Lung (tissue), 12 donors: ENCODE data around the gene BBS9. TPM values are rescaled to one million over a fixed set of nuclear protein-coding genes. Genes with fewer than 3 reads are reported as not detected.

Experiments used
- ATAC-seq: fragments of 200-7000 bp; cut with Tn5 transposase; one replicate; pipeline ENCODE4 v1.9.1; 2020; ENCODE audit warnings: moderate number of reproducible peaks; ENCODE audit not compliant: insufficient read depth, low FRiP score
- DNase-seq, 3 donors: peaks; one replicate each; pipeline ENCODE4 v3.0.0-alpha.2; 2013 to 2017
- H3K27ac ChIP-seq, 2 donors: one replicate each; pipeline ENCODE4 v1.5.1; 2013; ENCODE audit warnings: mild to moderate bottlenecking in 2 of 2, moderate library complexity in 2 of 2, control low read depth in 1 of 2, inconsistent platforms in 1 of 2, low read depth in 1 of 2, low read length in 1 of 2
- H3K27me3 ChIP-seq, 3 donors: one replicate each; pipeline ENCODE4 v1.5.1; 2013; ENCODE audit warnings: low read length in 2 of 3; ENCODE audit not compliant: control insufficient read depth in 3 of 3, insufficient read depth in 3 of 3
- H3K36me3 ChIP-seq, 4 donors: one replicate each; pipeline ENCODE4 v1.5.1; 2013; ENCODE audit warnings: low read length in 4 of 4, mild to moderate bottlenecking in 1 of 4, moderate library complexity in 1 of 4; ENCODE audit not compliant: control insufficient read depth in 4 of 4, insufficient read depth in 4 of 4
- H3K4me1 ChIP-seq, 5 donors: one replicate each; pipeline ENCODE4 v1.5.1; 2013; ENCODE audit warnings: low read length in 5 of 5, mild to moderate bottlenecking in 2 of 5, moderate library complexity in 1 of 5; ENCODE audit not compliant: control insufficient read depth in 5 of 5, insufficient read depth in 5 of 5
- H3K4me3 ChIP-seq: one replicate; pipeline ENCODE4 v1.5.1; 2013; ENCODE audit warnings: mild to moderate bottlenecking, control low read depth, moderate library complexity
- H3K9ac ChIP-seq, 2 donors: one replicate each; pipeline ENCODE4 v1.5.1; 2013; ENCODE audit warnings: low read length in 2 of 2, control low read depth in 1 of 2; ENCODE audit not compliant: insufficient read depth in 1 of 2
- H3K9me3 ChIP-seq, 4 donors: one replicate each; pipeline ENCODE4 v1.5.1; 2013; ENCODE audit warnings: low read length in 3 of 4, mild to moderate bottlenecking in 1 of 4, moderate library complexity in 1 of 4; ENCODE audit not compliant: control insufficient read depth in 4 of 4, insufficient read depth in 3 of 4
- WGBS, 2 donors: extraction: QIAGEN DNeasy Blood & Tissue Kit; methylation state at CpG; one replicate each; pipeline ENCODE4 v1.1.7; 2013; 5-methylcytosine and 5-hydroxymethylcytosine counted together
- polyA plus RNA-seq, 2 donors: library from polyadenylated mRNA; stranded (reverse); fragments of 200-250 nt; gene quantifications; one replicate each; pipeline ENCODE4 v1.2.1, GENCODE V29; 2013
- total RNA-seq, 2 donors: library from RNA; depleted of rRNA in 1 of 2; stranded (reverse); fragments of >200 nt in 1 of 2; gene quantifications; one replicate each; pipeline ENCODE4 v1.2.1, GENCODE V29; 2014 to 2021
- TF ChIP-seq, protein P1 (sequence below): IDR thresholded peaks from 2 replicates; pipeline ENCODE4 v1.5.1; 2012; ENCODE audit warnings: mild to moderate bottlenecking; ENCODE audit errors: control extremely low read depth, extremely low read depth
- donor health status: control.
- donor health status: control.
- donor health status: Bipolar disorder and iron deficiency.
- donor health status: healthy.
- donor health status: DM: yes; HTN: yes; CAD: no.

BBS9 gene
- total and polyA plus RNA-seq, 4 donors, result 3.5 to 65.0 (median 15.2) TPM

DNA sequence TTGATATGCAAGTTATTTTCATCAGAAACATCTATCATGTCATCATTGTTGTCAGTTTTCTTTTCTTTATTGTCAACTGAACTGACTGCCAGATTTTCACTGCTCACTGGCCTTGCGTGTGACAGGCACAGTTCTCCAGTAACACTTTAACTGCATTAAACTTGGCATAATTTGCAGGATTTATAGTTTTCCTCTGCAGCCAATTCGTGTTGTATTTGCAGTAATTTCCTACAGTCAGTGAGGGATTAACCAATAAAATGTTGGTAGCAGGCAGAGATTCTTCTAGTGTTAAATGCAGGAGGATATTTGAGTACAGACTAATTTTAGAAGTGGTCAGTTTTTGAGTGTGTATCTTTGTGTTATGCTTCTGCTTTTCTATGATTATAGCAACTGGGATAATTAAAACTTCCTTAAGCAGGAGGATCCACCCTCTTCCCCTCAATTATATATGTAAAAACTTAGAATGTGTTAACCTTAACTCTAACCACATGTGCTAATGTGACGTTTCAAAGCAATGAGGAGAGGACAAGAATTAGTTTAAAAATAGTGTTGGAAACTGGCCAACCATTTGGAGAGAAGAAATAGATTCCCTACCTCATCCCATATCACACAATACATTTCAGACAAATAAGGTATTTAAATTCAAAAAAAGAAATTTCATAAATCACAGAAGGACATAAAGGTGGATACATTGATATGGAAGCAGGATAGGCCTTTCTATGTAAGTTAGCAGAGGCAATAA is 410.5 kb downstream of the BBS9 start:
- Histone ChIP-seq H3K27ac (no peak overlapping the region), H3K4me1 (peaks cover 0 to 23% (median 3%) of the 10 kb centered on the region in 5 donors), H3K36me3 (peaks cover 0 to 4% (median 1%) of the 10 kb centered on the region in 4 donors), H3K27me3 (no peaks in the 10 kb centered on the region), H3K9ac (no peak overlapping the region), H3K9me3 (peaks cover 0 to 5% (median 1%) of the 10 kb centered on the region in 4 donors), H3K4me3 (no peak overlapping the region)
- 66 to 73% methylated on average over 3 of the region's 3 CpGs for WGBS, 2 donors
- TF ChIP-seq, protein P1, sequence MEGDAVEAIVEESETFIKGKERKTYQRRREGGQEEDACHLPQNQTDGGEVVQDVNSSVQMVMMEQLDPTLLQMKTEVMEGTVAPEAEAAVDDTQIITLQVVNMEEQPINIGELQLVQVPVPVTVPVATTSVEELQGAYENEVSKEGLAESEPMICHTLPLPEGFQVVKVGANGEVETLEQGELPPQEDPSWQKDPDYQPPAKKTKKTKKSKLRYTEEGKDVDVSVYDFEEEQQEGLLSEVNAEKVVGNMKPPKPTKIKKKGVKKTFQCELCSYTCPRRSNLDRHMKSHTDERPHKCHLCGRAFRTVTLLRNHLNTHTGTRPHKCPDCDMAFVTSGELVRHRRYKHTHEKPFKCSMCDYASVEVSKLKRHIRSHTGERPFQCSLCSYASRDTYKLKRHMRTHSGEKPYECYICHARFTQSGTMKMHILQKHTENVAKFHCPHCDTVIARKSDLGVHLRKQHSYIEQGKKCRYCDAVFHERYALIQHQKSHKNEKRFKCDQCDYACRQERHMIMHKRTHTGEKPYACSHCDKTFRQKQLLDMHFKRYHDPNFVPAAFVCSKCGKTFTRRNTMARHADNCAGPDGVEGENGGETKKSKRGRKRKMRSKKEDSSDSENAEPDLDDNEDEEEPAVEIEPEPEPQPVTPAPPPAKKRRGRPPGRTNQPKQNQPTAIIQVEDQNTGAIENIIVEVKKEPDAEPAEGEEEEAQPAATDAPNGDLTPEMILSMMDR, result no peak
- ATAC-seq, result no peak
- DNase-seq, result no peak

DNA sequence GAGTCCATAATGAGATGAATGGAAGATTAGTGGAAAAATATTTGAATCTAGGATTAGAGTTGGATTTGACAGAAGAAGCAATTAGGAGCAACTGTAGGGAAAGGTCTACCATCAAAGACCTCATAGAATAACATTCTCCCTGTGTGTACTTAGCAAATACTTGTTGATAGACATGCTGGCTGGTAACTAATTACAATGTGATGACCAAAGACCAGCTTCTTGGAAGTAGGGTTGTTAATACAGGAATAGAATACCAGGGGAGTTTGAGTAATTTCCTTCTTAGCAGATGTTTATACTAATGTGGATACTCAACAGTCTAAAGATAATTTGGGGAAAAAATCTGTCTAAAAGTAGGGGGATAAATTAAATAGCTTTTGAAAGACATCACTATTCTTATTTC is 418.5 kb downstream of the BBS9 start:
- Histone ChIP-seq H3K9ac (no peak overlapping the region), H3K27ac (no peak overlapping the region), H3K9me3 (no peaks in the 10 kb centered on the region), H3K4me1 (peaks cover 0 to 2% (median 0%) of the 10 kb centered on the region in 5 donors), H3K36me3 (no peaks in the 10 kb centered on the region), H3K27me3 (no peaks in the 10 kb centered on the region), H3K4me3 (no peak overlapping the region)
- ATAC-seq, result no peak
- no peak for DNase-seq
- TF ChIP-seq, protein P1, result no peak

- WGBS, 2 donors, result 76 to 83% methylated on average over 2 of the region's 2 CpGs
- H3K27ac ChIP-seq, result no peak overlapping the region
- H3K36me3 ChIP-seq, result no peaks in the 10 kb centered on the region
- ATAC-seq (no peak), DNase-seq (no peak)
- no peaks in the 10 kb centered on the region for H3K9me3 ChIP-seq
- TF ChIP-seq, protein P1, result no peak
- H3K4me3 ChIP-seq, result no peak overlapping the region
- no peaks in the 10 kb centered on the region for H3K27me3 ChIP-seq
- H3K4me1 ChIP-seq, result peaks cover 0 to 2% (median 2%) of the 10 kb centered on the region in 5 donors
- H3K9ac ChIP-seq, result no peak overlapping the region
Measured at GRCh38 chr7:33550363-33550762, 421.0 kb downstream of the BBS9 start.
